Peyer's patch (tissue), 4 donors: ENCODE results near the gene GP1BB. TPM values are rescaled to one million over a fixed set of nuclear protein-coding genes. Genes with fewer than 3 reads are reported as not detected.

Source experiments
- DNase-seq, 3 donors: peaks; one replicate each; pipeline ENCODE4 v3.0.0-alpha.2; 2017 to 2019
- H3K27ac ChIP-seq, 4 donors: fragments of 200-600 bp; sonication (generic); one replicate each; pipeline ENCODE4 v1.5.1; 2016 to 2019
- H3K27me3 ChIP-seq, 2 donors: fragments of 200-600 bp; sonication (generic); one replicate each; pipeline ENCODE4 v1.5.1; 2019
- H3K36me3 ChIP-seq, 3 donors: fragments of 200-600 bp; sonication (generic); one replicate each; pipeline ENCODE4 v1.5.1; 2016 to 2019
- H3K4me1 ChIP-seq, 4 donors: fragments of 200-600 bp; sonication (generic); one replicate each; pipeline ENCODE4 v1.5.1; 2016 to 2019
- H3K4me3 ChIP-seq, 4 donors: fragments of 200-600 bp; sonication (generic); 1 replicate in 3 of 4; 2 replicates in 1 of 4; pipeline ENCODE4 v1.5.1; 2016 to 2019; ENCODE audit warnings: mild to moderate bottlenecking in 1 of 4
- H3K9me3 ChIP-seq, 4 donors: fragments of 200-600 bp; sonication (generic); one replicate each; pipeline ENCODE4 v1.5.1; 2016 to 2019; ENCODE audit warnings: mild to moderate bottlenecking in 1 of 4
- CTCF ChIP-seq, 6 experiments: fragments of 450-650 bp in 4 of 6; fragments of 200-600 bp in 2 of 6; sonication (generic) in 1 of 6; IDR thresholded peaks; one replicate each; pipeline ENCODE4 v1.5.1; 2017 to 2019; ENCODE audit warnings: antibody characterized with exemption in 6 of 6, mild to moderate bottlenecking in 3 of 6, moderate library complexity in 1 of 6
- POLR2A ChIP-seq, 2 donors: fragments of 450-650 bp; IDR thresholded peaks; one replicate each; pipeline ENCODE4 v1.5.1; 2017; ENCODE audit warnings: antibody characterized with exemption in 2 of 2, mild to moderate bottlenecking in 2 of 2, moderate library complexity in 2 of 2
- total RNA-seq, 4 donors: library from RNA; depleted of rRNA; stranded (reverse); fragments of >200 nt; gene quantifications; one replicate each; pipeline ENCODE4 v1.1.0, GENCODE V29; 2016

GP1BB gene
- total RNA-seq, 4 donors from 2014 or later: 1.1 to 9.1 (median 2.0) TPM

- no peak for TF ChIP-seq CTCF (IDR thresholded peaks at IDR 0.05)
- TF ChIP-seq POLR2A (IDR thresholded peaks at IDR 0.05): no peak
- H3K27me3 ChIP-seq: peaks cover 0 to 53% of the 10 kb centered on the region in 2 donors
- no peak overlapping the region for H3K27ac ChIP-seq
Measured at GRCh38 chr22:19767427-19768341, 44.3 kb downstream of the GP1BB start.

DNA sequence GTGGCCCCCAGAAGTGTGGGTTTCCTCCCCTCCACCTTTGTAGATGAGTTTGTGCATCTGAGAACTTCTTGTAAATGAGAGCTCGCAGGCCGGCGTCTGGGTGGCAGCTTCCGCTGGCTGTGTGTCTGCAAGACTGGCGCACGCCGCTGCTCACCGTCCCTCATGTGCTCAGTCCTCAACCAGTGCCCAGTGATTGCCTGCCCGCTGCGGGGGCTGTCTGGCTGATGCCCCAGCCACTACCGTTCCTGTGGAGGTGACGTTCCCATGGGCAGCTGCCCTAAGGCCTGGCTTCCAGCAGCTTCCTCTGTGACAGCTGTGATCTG is 46.0 kb downstream of the GP1BB start:
- Histone ChIP-seq H3K27me3 (peaks cover 0 to 41% of the 10 kb centered on the region in 2 donors), H3K9me3 (peaks cover 0 to 2% (median 0%) of the 10 kb centered on the region in 4 donors), H3K36me3 (no peaks in the 10 kb centered on the region), H3K4me3 (no peak overlapping the region), H3K4me1 (peaks cover 0 to 30% (median 23%) of the 10 kb centered on the region in 4 donors), H3K27ac (no peak overlapping the region)
- TF ChIP-seq POLR2A (IDR thresholded peaks at IDR 0.05): no peak
- no peak for TF ChIP-seq CTCF (IDR thresholded peaks at IDR 0.05)
- DNase-seq: no peak

More at GRCh38 chr22:19767427-19768341, 44.3 kb downstream of the GP1BB start:
- peak overlapping the region in 2 of 4 donors; percentile 40 to 51 for H3K4me3 ChIP-seq
- H3K36me3 ChIP-seq: no peaks in the 10 kb centered on the region
- no peak for DNase-seq
- peaks cover 0 to 2% (median 0%) of the 10 kb centered on the region in 4 donors for H3K9me3 ChIP-seq
- H3K4me1 ChIP-seq: peaks cover 0 to 27% (median 14%) of the 10 kb centered on the region in 4 donors

DNA sequence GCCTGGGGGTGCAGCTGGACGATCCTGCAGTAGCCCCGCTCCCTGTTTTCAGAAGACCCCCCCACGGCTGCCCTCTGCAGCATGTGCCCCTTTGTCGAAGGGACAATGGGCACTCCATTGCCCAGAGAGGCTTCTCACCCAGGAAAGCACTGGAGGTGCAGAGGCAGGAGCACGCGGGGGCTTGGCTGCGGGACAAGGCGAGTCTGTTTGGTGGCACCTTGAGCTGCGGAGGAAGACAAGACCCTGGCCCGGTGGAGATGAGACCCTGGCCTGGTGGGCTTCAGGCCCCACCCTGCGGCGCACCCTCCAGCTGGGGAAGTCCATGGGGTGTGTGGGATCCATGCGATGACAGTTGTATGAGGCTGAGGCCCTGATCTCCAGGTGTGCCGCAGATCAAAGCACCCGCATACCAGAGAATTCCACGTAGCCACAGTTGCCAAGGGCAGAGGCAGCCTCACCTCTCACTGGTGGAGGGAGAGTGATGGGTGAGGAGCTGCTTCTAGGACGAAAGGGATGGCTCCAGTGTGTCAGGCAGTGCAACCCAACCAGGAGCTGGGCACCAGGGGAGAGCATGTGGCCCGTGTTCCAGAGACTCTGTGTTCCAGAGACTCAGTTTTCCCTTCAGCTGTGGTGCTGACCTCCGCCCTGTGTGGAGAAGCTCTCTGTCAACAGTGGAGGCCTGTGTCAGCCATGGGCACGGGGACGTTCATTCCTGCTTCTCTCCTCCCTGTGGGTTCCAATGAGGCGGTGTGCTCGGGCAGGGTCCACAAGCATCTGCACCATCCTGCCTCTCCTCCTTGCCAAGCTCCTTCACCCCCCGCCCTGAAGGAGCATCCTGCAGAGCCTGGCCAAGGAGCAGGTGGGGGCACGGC is 47.2 kb downstream of the GP1BB start:
- no peak overlapping the region for H3K4me3 ChIP-seq
- no peaks in the 10 kb centered on the region for H3K36me3 ChIP-seq
- H3K27ac ChIP-seq: no peak overlapping the region
- peaks cover 0 to 32% of the 10 kb centered on the region in 2 donors for H3K27me3 ChIP-seq
- no peak for DNase-seq
- peaks cover 0 to 2% (median 0%) of the 10 kb centered on the region in 4 donors for H3K9me3 ChIP-seq
- TF ChIP-seq POLR2A (IDR thresholded peaks at IDR 0.05) (no peak), CTCF (IDR thresholded peaks at IDR 0.05) (no peak)
- H3K4me1 ChIP-seq: peaks cover 0 to 30% (median 22%) of the 10 kb centered on the region in 4 donors

DNA sequence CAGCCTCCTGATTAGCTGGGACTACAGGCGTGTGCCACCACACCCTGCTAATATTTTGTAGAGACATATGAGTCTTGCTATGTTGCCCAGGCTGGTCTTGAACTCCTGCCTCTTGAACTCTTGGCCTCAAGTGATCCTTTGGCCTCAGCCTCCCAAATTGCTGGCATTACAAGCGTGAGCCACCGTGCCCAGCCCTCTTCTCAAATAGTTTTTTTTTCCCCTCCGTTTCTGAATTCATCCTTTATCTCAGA is 49.0 kb downstream of the GP1BB start:
- H3K27ac ChIP-seq: no peak overlapping the region

More for the DNA sequence above, 49.0 kb downstream of the GP1BB start:
- H3K36me3 ChIP-seq: no peaks in the 10 kb centered on the region
- peaks cover 0 to 19% of the 10 kb centered on the region in 2 donors for H3K27me3 ChIP-seq
- TF ChIP-seq CTCF (IDR thresholded peaks at IDR 0.05): no peak
- no peak for TF ChIP-seq POLR2A (IDR thresholded peaks at IDR 0.05)
- peaks cover 0 to 15% (median 11%) of the 10 kb centered on the region in 4 donors for H3K4me1 ChIP-seq
- H3K9me3 ChIP-seq: no peaks in the 10 kb centered on the region
- H3K4me3 ChIP-seq: no peak overlapping the region
- no peak for DNase-seq
